Measurements from ENCODE around the gene JARID2.

- TF ChIP-seq GATA2 (IDR thresholded peaks at IDR 0.05; ENCODE audit: low read depth, low read length) (no peak), GATA3 (IDR thresholded peaks at IDR 0.05; ENCODE audit: low read depth, low read length) (no peak)
These were observed 258.9 kb downstream of the JARID2 start for GRCh38 chr6:15504581-15505350.

All from SH-SY5Y (cell line).